ENCODE data around the gene SLC25A47. TPM values are rescaled to one million over a fixed set of nuclear protein-coding genes. Genes with fewer than 3 reads are reported as not detected.
"Not testable (repeated sequence)": the region's sequence is repeated elsewhere in the genome, so short reads cannot be mapped to it uniquely, and the experiment has no call there.

The SLC25A47 gene
- total and polyA plus RNA-seq, 9 of the 15 experiments (the other 6 are each of a cell fraction or from before 2014, with no cell fraction given): 0.09 to 0.23 (median 0.22) TPM; not detected in 6

- DNase-seq (ENCODE audit: extremely low read depth in 1 of 4, low spot score in 3 of 4) (peak in 1 of 4 experiments; percentile 37), ATAC-seq (peak; percentile 30; the same call in 2 of the 3 replicates)
- H3K27me3 ChIP-seq (ENCODE audit: control insufficient read depth in 2 of 2, insufficient read depth in 2 of 2, low read length in 2 of 2); H3K9me3 ChIP-seq (replicated peaks; ENCODE audit: control insufficient read depth, insufficient read depth, low read depth, low read length); H3K4me3 ChIP-seq; H3K27ac ChIP-seq (ENCODE audit: extremely low read depth, low read depth, low read length); CTCF ChIA-PET (ENCODE audit: low intra/inter-chr PET ratio); H3K4me2 ChIP-seq (ENCODE audit: insufficient read depth, low read length); H3K36me3 ChIP-seq (ENCODE audit: control insufficient read depth, insufficient read depth, low read length); BruUV-seq (replicated peaks); in situ Hi-C loops (cut with MboI); H3K79me2 ChIP-seq (ENCODE audit: control insufficient read depth, insufficient read depth, low read length); FAIRE-seq; H3K9me1 ChIP-seq (ENCODE audit: control insufficient read depth, insufficient read depth, low read length); H4K20me1 ChIP-seq (replicated peaks; ENCODE audit: control insufficient read depth, insufficient read depth, low read length); intact Hi-C loops (cut with micrococcal nuclease); TF ChIP-seq TEAD4 (CRISPR knock-in tag; IDR thresholded peaks at IDR 0.05; ENCODE audit: borderline replicate concordance): not testable (repeated sequence)
- H3K9ac ChIP-seq (ENCODE audit: insufficient read depth in 1 of 2, low read depth in 2 of 2, low read length in 2 of 2): peak overlapping the region in 1 of 2 experiments; percentile 81; a peak in 1 of 4 replicates
- WGBS (ENCODE audit: insufficient coverage, low coverage, missing lambda C conversion rate): 11% methylated on average over 14 of the region's 18 CpGs
- POLR2A ChIA-PET: interaction anchor here (1.1 to 1.6 kb wide), 2 partner anchors 19 to 20 kb away, joined by 4 read pairs; no protein-coding TSS in a partner anchor
- H2AFZ ChIP-seq (ENCODE audit: low read depth, low read length): peak overlapping the region; percentile 59; the same call in 1 of the 2 replicates
- TF ChIP-seq CXXC5 (CRISPR knock-in tag; IDR thresholded peaks at IDR 0.05) (0 out of 2 replicates have a peak, but pooled peaks have one; percentile 3), SPI1 (IDR thresholded peaks at IDR 0.05; ENCODE audit: borderline replicate concordance, low read depth, low read length) (0 out of 2 replicates have a peak, but pooled peaks have one; percentile 20), CBFA2T2 (conservative IDR thresholded peaks at IDR 0.05) (peak; percentile 39), MAX (CRISPR knock-in tag; IDR thresholded peaks at IDR 0.05) (peak; percentile 80), CBFA2T3 (IDR thresholded peaks at IDR 0.05) (peak; percentile 49), GATA2 (CRISPR knock-in tag; IDR thresholded peaks at IDR 0.05) (peak; percentile 59), TCF3 (CRISPR knock-in tag; IDR thresholded peaks at IDR 0.05) (peak; percentile 79), TEAD4 (IDR thresholded peaks at IDR 0.05; ENCODE audit: low read length) (0 out of 2 replicates have a peak, but pooled peaks have one; percentile 10)
- H3K4me1 ChIP-seq (replicated peaks in 1 of 2; ENCODE audit: control insufficient read depth in 2 of 2, insufficient read depth in 2 of 2, low read length in 2 of 2): peaks cover 10 to 23% of the 10 kb centered on the region in 2 experiments; a peak in 4 of 5 replicates
Observed at GRCh38 chr14:100312110-100312876, 10.8 kb upstream of the SLC25A47 start.

Measured in K562 (cell line).